22Rv1 (cell line): ENCODE measurements around the gene BBOF1.
A peak's percentile ranks its signal among the peaks of the same experiment; 100 is the strongest.
"Not testable (repeated sequence)": the region's sequence is repeated elsewhere in the genome, so short reads cannot be mapped to it uniquely, and the experiment has no call there.

Experiments used
- H3K27ac ChIP-seq: fragments of 450-650 bp; 2 replicates; pipeline ENCODE4 v1.5.1; 2017
- CTCF ChIP-seq: fragments of 450-650 bp; IDR thresholded peaks from 2 replicates; pipeline ENCODE4 v1.5.1; 2017; ENCODE audit warnings: mild to moderate bottlenecking
- ZFX ChIP-seq: fragments of 450-650 bp; IDR thresholded peaks from 2 replicates; pipeline ENCODE4 v1.6.1; 2017; ENCODE audit warnings: antibody characterized with exemption, borderline replicate concordance

The BBOF1 gene

DNA sequence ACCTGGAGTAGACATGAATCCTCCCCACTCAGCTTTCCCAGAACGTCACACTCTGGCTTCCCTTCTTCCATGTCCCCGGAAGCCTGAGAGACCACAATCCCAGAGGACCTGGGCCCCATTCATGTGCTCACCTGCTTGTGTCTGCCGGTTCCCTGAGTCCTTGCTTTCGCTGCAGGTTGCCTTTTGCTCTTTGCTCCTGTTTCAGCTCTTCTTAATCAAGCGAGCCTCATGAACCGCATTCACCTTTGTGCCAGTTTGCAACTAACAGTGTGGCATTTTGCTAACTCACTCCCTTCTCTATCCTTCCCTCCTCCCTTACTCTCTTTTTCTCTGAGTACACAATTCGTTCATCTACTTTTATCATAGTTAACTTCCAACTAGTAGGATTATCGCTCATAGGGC, 23.2 kb upstream of the BBOF1 start:
- no peak for TF ChIP-seq CTCF
- H3K27ac ChIP-seq, result no peak overlapping the region

- TF ChIP-seq CTCF (no peak), ZFX (no peak)
- H3K27ac ChIP-seq, result peak overlapping the region; percentile 62
Measured at GRCh38 chr14:73996731-73997107, 22.4 kb upstream of the BBOF1 start.

DNA sequence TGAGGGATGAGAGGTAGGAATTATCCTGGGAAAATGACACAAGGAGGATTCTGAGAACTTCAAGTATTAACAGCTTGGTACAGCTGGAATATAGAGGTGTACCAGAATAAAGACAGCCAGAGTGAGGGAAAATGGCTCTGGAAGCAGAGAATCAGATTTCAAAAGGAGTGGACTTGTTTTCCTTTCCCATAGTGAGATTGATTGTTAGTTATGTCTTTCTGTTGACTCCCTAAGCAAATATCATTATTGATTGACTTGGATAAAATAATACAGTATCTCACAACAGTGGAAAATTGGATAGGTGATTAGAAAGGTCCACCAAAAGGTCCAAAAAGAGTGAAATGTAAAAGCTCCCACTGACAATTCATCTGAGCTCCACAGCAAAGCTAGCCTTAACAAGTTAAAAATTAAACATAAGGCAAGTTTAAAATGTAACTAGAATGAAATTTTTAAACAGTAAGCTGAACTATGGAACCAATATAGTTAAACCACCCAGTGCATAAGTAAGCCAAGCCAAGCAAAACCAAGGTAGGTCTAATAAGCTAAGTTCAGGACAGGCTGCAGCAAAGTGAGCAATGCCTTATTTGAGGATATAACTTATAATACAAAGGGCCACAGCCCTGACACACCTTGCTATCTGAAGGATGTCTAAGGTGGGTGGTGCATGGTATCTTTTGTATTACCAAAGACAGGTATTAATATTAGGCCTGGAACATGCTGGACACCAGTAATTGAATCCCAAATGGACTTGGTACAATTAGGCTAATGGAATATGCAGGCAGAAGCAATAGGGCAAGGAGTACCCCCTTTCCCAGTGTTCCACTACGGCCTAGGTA, 21.8 kb upstream of the BBOF1 start:
- peak overlapping the region; percentile 62 for H3K27ac ChIP-seq
- TF ChIP-seq ZFX (no peak), CTCF (no peak)

DNA sequence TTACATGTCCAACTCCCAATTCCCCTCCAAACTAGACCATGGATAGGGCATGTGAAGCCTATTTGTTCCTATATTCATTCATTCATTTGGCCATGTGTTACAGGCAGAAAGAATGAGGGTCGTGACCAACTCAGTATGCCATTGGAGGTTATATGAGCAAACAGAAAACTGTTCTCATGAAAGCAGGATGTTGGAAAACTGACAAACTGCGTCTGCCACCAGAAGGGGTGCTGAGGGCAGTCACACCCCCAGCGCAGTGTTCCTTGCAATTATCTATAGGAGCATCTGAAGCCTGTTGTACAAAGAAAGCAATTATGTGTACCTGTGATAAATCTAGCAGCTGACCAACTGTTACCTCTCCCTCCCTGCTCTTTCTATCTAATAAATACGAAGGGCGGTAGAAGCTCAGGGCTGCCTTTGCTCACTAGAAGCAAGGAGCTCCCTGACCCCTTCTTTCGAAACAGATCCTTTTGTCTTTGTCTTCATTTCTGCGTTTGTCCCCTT, 21.2 kb upstream of the BBOF1 start:
- TF ChIP-seq ZFX, result no peak
- no peak for TF ChIP-seq CTCF
- peak overlapping the region; percentile 62 for H3K27ac ChIP-seq

DNA sequence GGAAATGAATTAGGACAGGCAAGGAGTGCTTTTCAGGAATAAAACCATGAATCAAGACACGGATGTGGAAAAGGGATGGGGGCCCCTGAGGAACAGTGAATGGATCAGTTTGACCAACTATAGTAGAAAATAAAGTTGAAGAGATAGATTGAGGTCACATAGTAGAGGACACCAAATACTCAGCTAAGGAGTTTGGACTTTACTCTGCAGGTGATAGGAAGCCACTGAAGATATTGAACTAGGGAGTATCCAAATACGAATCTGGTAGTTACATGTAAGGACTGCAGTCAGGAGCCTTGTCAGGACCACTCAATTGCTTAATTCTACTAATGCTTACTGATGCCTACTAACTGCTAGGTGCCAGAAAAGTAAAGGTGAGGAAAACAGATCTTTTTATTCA, 20.4 kb upstream of the BBOF1 start:
- no peak for TF ChIP-seq ZFX
- TF ChIP-seq CTCF, result no peak
- H3K27ac ChIP-seq, result peak overlapping the region; percentile 62

DNA sequence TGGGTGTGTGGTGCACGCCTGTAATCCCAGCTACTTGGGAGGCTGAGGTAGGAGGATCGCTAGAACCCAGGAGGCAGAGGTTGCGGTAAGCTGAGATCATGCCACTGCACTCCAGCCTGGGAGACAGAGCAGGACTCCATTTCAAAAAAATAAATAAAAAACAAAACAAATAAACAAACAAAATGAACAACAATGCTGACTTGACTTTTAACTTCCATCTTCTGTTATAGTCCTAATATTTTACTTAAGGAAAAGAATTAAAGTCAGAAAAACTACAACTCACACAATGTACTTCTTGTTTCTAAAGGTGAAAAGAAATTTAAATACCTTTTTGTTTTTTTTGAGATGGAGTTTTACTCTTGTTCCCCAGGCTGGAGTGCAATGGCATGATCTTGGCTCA, 13.5 kb upstream of the BBOF1 start:
- H3K27ac ChIP-seq, result not testable (repeated sequence)

DNA sequence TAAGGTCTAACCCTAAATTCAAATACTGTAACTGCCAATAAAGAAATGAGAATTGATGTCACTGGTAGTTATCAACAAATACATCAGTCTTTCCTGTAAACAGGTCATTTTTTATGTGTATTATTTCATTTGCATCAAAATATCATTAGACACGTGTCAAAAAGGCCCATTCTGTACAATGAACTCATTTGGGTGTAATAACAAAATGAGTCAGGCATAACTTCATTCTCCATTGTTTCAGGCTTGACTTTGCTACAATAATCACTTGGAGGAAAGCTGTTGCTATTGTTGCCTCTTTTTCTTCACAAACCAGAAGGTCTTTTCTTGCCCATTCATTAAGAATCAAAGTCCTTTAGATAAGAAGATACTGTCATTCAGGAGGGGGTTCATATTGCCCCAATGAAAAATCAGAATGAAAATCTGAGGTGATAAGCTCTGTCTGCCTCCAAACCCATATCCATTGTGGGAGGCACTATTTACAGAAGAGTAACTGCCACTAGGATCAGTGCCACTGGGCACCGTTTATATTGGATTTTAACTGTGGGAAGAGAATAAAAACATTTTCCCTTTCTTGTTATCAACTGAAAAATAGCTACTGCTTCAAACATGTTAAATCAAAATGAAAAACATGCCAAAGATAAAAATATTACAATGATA, 10.2 kb upstream of the BBOF1 start:
- no peak for TF ChIP-seq ZFX
- no peak overlapping the region for H3K27ac ChIP-seq

- H3K27ac ChIP-seq, result peak overlapping the region; percentile 17
- TF ChIP-seq CTCF, result no peak
- TF ChIP-seq ZFX, result no peak
Measured at GRCh38 chr14:74014299-74014698, 4.8 kb upstream of the BBOF1 start.
